SK-N-SH (cell line): ENCODE data around the gene ZNF438. TPM values are rescaled to one million over a fixed set of nuclear protein-coding genes. Genes with fewer than 3 reads are reported as not detected.

Source experiments
- CTCF ChIA-PET: fragments of 300-600, 350-600 bp; formaldehyde crosslinking; extraction: SDS; loops from one replicate; lab custom pipeline; 2021; lab: Yijun Ruan, JAX
- POLR2A ChIA-PET: fragments of 350-600 bp; sonication (Branson Sonifier 250); formaldehyde crosslinking; extraction: SDS; loops from one replicate; lab custom pipeline; 2020; ENCODE audit warnings: antibody characterized with exemption, inconsistent platforms; lab: Yijun Ruan, JAX
- DNase-seq: peaks from one replicate; pipeline ENCODE4 v3.0.0; 2012
- H2AFZ ChIP-seq: fragments of 200-600 bp; sonication (generic); 2 replicates; pipeline ENCODE4 v1.8.1; 2016; ENCODE audit warnings: antibody characterized with exemption, mild to moderate bottlenecking, low read depth
- H3F3A ChIP-seq: fragments of 200-600 bp; sonication (generic); replicated peaks from 2 replicates; pipeline ENCODE3; 2016; ENCODE audit warnings: antibody characterized with exemption, mild to moderate bottlenecking; ENCODE audit not compliant: insufficient read depth
- H3K27ac ChIP-seq, 2 experiments: fragments of 200-500 bp in 1 of 2; fragments of 200-600 bp in 1 of 2; sonication (Bioruptor generic) in 1 of 2; sonication (generic), shearing (Covaris generic) in 1 of 2; 2 replicates each; pipeline versions ENCODE4 v1.5.1 to v1.6.1; 2014 to 2016; ENCODE audit warnings: low read depth in 2 of 2, inconsistent platforms in 1 of 2, low read length in 1 of 2, mild to moderate bottlenecking in 1 of 2, mixed read lengths in 1 of 2
- H3K27me3 ChIP-seq: fragments of 200-600 bp; sonication (generic), shearing (Covaris generic); 2 replicates; pipeline ENCODE4 v1.6.1; 2016; ENCODE audit warnings: mixed run types; ENCODE audit not compliant: insufficient read depth
- H3K36me3 ChIP-seq, 2 experiments: fragments of 200-500 bp in 1 of 2; fragments of 200-600 bp in 1 of 2; sonication (Bioruptor generic) in 1 of 2; sonication (generic) in 1 of 2; replicated peaks in 1 of 2; 2 replicates each; pipeline versions ENCODE3 to v1.5.1; 2014 to 2016; ENCODE audit warnings: low read length in 1 of 2, mild to moderate bottlenecking in 1 of 2; ENCODE audit not compliant: insufficient read depth in 2 of 2, control insufficient read depth in 1 of 2
- H3K4me1 ChIP-seq, 2 experiments: fragments of 200-500 bp in 1 of 2; fragments of 200-600 bp in 1 of 2; sonication (Bioruptor generic) in 1 of 2; sonication (generic), shearing (Covaris generic) in 1 of 2; 2 replicates each; pipeline versions ENCODE4 v1.5.1 to v1.6.1; 2014 to 2016; ENCODE audit warnings: low read depth in 1 of 2, low read length in 1 of 2, mixed run types in 1 of 2; ENCODE audit not compliant: insufficient read depth in 2 of 2, control insufficient read depth in 1 of 2
- H3K4me2 ChIP-seq: fragments of 200-600 bp; sonication (generic), shearing (Covaris generic); 2 replicates; pipeline ENCODE4 v1.6.1; 2017; ENCODE audit warnings: mixed run types
- H3K4me3 ChIP-seq, 2 experiments: fragments of 200-500 bp in 1 of 2; fragments of 200-600 bp in 1 of 2; sonication (Bioruptor generic) in 1 of 2; sonication (generic), shearing (Covaris generic) in 1 of 2; 2 replicates each; pipeline versions ENCODE4 v1.5.1 to v1.8.1; 2014 to 2016; ENCODE audit warnings: low read depth in 2 of 2, inconsistent platforms in 1 of 2, low read length in 1 of 2, mild to moderate bottlenecking in 1 of 2, mixed read lengths in 1 of 2, moderate library complexity in 1 of 2
- H3K79me2 ChIP-seq: fragments of 200-600 bp; sonication (generic); 2 replicates; pipeline ENCODE4 v1.8.1; 2017; ENCODE audit warnings: mild to moderate bottlenecking; ENCODE audit not compliant: insufficient read depth
- H3K9ac ChIP-seq: fragments of 200-600 bp; sonication (generic); 2 replicates; pipeline ENCODE4 v1.6.1; 2017; ENCODE audit warnings: mixed run types
- H3K9me2 ChIP-seq: fragments of 200-600 bp; sonication (generic); 2 replicates; pipeline ENCODE4 v1.6.1; 2017; ENCODE audit warnings: mixed run types
- H3K9me3 ChIP-seq: fragments of 200-600 bp; sonication (generic); 2 replicates; pipeline ENCODE4 v1.6.1; 2017; ENCODE audit warnings: mixed run types, mild to moderate bottlenecking, moderate library complexity
- H4K20me1 ChIP-seq: fragments of 200-600 bp; sonication (generic); 2 replicates; pipeline ENCODE4 v1.6.1; 2017; ENCODE audit warnings: mild to moderate bottlenecking, mixed run types; ENCODE audit not compliant: insufficient read depth
- ELF1 ChIP-seq: IDR thresholded peaks from 2 replicates; pipeline ENCODE4 v1.4.0; 2012
- EP300 ChIP-seq, 2 experiments: IDR thresholded peaks; 2 replicates each; pipeline versions ENCODE4 v1.4.0 to v1.6.1; 2012; ENCODE audit warnings: borderline replicate concordance in 1 of 2, low read depth in 1 of 2, low read length in 1 of 2
- EZH2phosphoT487 ChIP-seq: fragments of 200-600 bp; sonication (generic); IDR thresholded peaks from 2 replicates; pipeline ENCODE4 v1.6.1; 2017; ENCODE audit warnings: low read depth, mixed run types, mild to moderate bottlenecking, antibody characterized with exemption, moderate library complexity, borderline replicate concordance
- FOSL2 ChIP-seq: IDR thresholded peaks from 2 replicates; pipeline ENCODE4 v1.4.0; 2012; ENCODE audit warnings: low read depth, mild to moderate bottlenecking, moderate library complexity, borderline replicate concordance
- GABPA ChIP-seq: IDR thresholded peaks from 2 replicates; pipeline ENCODE4 v1.4.0; 2012; ENCODE audit warnings: low read depth, mild to moderate bottlenecking
- GATA2 ChIP-seq: sonication (generic); formaldehyde crosslinking; IDR thresholded peaks from 2 replicates; pipeline ENCODE4 v1.5.0; 2020; ENCODE audit warnings: mild to moderate bottlenecking, missing genetic modification reagents
- JUND ChIP-seq: IDR thresholded peaks from 2 replicates; pipeline ENCODE4 v1.4.0; 2012
- MEF2A ChIP-seq: IDR thresholded peaks from 2 replicates; pipeline ENCODE4 v1.4.0; 2012; ENCODE audit warnings: low read depth, borderline replicate concordance
- NFIC ChIP-seq: IDR thresholded peaks from 2 replicates; pipeline ENCODE4 v1.4.0; 2012; ENCODE audit warnings: borderline replicate concordance
- POLR2AphosphoS5 ChIP-seq: IDR thresholded peaks from 2 replicates; pipeline ENCODE4 v1.6.1; 2012; ENCODE audit warnings: low read depth, low read length
- RCOR1 ChIP-seq: fragments of 150-350 bp; IDR thresholded peaks from 2 replicates; pipeline ENCODE4 v1.6.1; 2017; ENCODE audit warnings: antibody characterized with exemption, low read length
- RXRA ChIP-seq: IDR thresholded peaks from 2 replicates; pipeline ENCODE4 v1.4.0; 2012; ENCODE audit warnings: low read depth, mild to moderate bottlenecking, borderline replicate concordance
- SMC3 ChIP-seq: IDR thresholded peaks from 2 replicates; pipeline ENCODE4 v1.6.1; 2012; ENCODE audit warnings: low read depth, low read length, improper control_type of control experiment
- TAF1 ChIP-seq: IDR thresholded peaks from 2 replicates; pipeline ENCODE4 v1.6.1; 2012; ENCODE audit warnings: low read depth, mild to moderate bottlenecking, low read length, moderate library complexity, borderline replicate concordance
- WGBS: methylation state at CpG from one replicate; pipeline ENCODE4 v1.1.6; 2017; ENCODE audit warnings: low lambda C conversion rate; 5-methylcytosine and 5-hydroxymethylcytosine counted together
- polyA plus RNA-seq, 3 experiments: library from polyadenylated mRNA; depleted of rRNA; stranded (reverse); fragments of >200 nt; gene quantifications; 2 replicates each; pipeline ENCODE4 v1.2.3, GENCODE V29; 2012
- TF ChIP-seq, protein P1 (sequence below): IDR thresholded peaks from 2 replicates; pipeline ENCODE4 v1.4.0; 2012; ENCODE audit warnings: low read depth
- TF ChIP-seq, protein P2 (sequence below): IDR thresholded peaks from 2 replicates; pipeline ENCODE4; 2012
- TF ChIP-seq, protein P3 (sequence below): IDR thresholded peaks from 2 replicates; pipeline ENCODE4 v1.6.1; 2012; ENCODE audit warnings: mild to moderate bottlenecking, low read depth, low read length, moderate library complexity
- TF ChIP-seq, protein P4 (sequence below): fragments of 150-350 bp; IDR thresholded peaks from 2 replicates; pipeline ENCODE4 v1.6.1; 2016; ENCODE audit warnings: mild to moderate bottlenecking, low read depth, low read length

Gene ZNF438
- polyA plus RNA-seq, 1 of the 3 experiments (the other 2 are of a cell fraction), result 2.1 TPM

DNA sequence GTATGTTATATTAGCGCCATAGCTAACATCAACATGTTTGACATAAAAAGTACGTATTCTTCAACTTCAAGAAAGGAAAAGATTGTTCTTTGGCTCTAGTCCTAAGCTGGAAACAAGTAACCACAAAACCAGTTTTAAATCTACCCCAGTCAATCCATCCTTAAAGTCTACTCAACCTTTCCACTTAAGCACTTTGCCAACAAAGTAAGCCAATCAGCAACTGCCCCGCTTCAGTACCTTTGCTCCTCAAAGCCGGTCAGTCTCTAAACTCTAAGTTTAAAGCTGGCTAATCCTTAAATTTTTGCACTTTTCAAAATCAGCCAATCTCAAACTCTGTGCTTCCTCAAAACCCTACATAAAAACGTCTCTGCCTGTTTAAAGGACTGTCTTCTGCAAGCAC lies 8.1 kb downstream of the ZNF438 start:
- TF ChIP-seq FOSL2 (no peak), RXRA (no peak), RCOR1 (no peak), MEF2A (no peak), ELF1 (no peak), JUND (no peak), GABPA (no peak), TAF1 (no peak), SMC3 (no peak), POLR2AphosphoS5 (no peak)
- TF ChIP-seq, protein P1, sequence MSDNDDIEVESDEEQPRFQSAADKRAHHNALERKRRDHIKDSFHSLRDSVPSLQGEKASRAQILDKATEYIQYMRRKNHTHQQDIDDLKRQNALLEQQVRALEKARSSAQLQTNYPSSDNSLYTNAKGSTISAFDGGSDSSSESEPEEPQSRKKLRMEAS, result no peak
- TF ChIP-seq, protein P2, sequence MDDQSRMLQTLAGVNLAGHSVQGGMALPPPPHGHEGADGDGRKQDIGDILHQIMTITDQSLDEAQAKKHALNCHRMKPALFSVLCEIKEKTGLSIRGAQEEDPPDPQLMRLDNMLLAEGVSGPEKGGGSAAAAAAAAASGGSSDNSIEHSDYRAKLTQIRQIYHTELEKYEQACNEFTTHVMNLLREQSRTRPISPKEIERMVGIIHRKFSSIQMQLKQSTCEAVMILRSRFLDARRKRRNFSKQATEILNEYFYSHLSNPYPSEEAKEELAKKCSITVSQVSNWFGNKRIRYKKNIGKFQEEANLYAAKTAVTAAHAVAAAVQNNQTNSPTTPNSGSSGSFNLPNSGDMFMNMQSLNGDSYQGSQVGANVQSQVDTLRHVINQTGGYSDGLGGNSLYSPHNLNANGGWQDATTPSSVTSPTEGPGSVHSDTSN, result no peak
- TF ChIP-seq, protein P3, sequence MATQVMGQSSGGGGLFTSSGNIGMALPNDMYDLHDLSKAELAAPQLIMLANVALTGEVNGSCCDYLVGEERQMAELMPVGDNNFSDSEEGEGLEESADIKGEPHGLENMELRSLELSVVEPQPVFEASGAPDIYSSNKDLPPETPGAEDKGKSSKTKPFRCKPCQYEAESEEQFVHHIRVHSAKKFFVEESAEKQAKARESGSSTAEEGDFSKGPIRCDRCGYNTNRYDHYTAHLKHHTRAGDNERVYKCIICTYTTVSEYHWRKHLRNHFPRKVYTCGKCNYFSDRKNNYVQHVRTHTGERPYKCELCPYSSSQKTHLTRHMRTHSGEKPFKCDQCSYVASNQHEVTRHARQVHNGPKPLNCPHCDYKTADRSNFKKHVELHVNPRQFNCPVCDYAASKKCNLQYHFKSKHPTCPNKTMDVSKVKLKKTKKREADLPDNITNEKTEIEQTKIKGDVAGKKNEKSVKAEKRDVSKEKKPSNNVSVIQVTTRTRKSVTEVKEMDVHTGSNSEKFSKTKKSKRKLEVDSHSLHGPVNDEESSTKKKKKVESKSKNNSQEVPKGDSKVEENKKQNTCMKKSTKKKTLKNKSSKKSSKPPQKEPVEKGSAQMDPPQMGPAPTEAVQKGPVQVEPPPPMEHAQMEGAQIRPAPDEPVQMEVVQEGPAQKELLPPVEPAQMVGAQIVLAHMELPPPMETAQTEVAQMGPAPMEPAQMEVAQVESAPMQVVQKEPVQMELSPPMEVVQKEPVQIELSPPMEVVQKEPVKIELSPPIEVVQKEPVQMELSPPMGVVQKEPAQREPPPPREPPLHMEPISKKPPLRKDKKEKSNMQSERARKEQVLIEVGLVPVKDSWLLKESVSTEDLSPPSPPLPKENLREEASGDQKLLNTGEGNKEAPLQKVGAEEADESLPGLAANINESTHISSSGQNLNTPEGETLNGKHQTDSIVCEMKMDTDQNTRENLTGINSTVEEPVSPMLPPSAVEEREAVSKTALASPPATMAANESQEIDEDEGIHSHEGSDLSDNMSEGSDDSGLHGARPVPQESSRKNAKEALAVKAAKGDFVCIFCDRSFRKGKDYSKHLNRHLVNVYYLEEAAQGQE, result no peak
- no peak overlapping the region for H3K4me3 ChIP-seq
- no peak overlapping the region for H3K9ac ChIP-seq
- no peak overlapping the region for H3K27ac ChIP-seq
- no peaks in the 10 kb centered on the region for H3K4me1 ChIP-seq
- no peaks in the 10 kb centered on the region for H3K36me3 ChIP-seq
- WGBS, result 92% methylated on average over 5 of the region's 5 CpGs
- H3K79me2 ChIP-seq, result peaks cover 9% of the 10 kb centered on the region; the same call in 1 of the 2 replicates
- no peaks in the 10 kb centered on the region for H4K20me1 ChIP-seq
- H2AFZ ChIP-seq, result no peak overlapping the region
- no peaks in the 10 kb centered on the region for H3K27me3 ChIP-seq
- H3K9me3 ChIP-seq, result no peaks in the 10 kb centered on the region
- no peaks in the 10 kb centered on the region for H3K9me2 ChIP-seq
- CTCF ChIA-PET, result no interaction called here
- H3F3A ChIP-seq, result no peaks in the 10 kb centered on the region
- no peak overlapping the region for H3K4me2 ChIP-seq
- POLR2A ChIA-PET, result no interaction called here
- DNase-seq, result no peak

DNA sequence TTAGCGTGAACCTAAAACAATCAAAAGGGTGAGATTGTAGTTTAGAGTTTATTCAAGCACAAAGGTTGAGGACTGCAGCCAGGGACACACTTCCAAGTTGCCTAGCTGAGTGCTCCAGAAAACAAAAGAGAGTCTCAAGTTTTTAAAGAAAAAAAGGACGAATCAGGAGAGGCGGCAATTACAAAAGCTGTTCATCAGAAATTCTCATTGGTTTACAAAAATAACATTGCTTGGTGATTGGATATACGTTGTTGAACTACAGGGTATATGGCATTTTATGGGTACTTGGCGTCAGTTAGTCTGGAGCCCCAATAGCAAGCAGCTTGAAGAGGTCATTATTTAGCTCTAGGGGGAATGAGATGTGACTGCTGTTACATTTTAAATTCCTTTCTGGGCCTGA lies 11.5 kb downstream of the ZNF438 start:
- Histone ChIP-seq H3K36me3 (no peaks in the 10 kb centered on the region), H2AFZ (no peak overlapping the region), H3K9me2 (no peaks in the 10 kb centered on the region), H3K4me3 (no peak overlapping the region), H3K79me2 (peaks cover 7% of the 10 kb centered on the region; the same call in 1 of the 2 replicates), H3K27me3 (no peaks in the 10 kb centered on the region), H3K4me1 (no peaks in the 10 kb centered on the region), H3K27ac (no peak overlapping the region), H4K20me1 (no peaks in the 10 kb centered on the region), H3F3A (peaks cover 3% of the 10 kb centered on the region), H3K9ac (no peak overlapping the region), H3K4me2 (no peak overlapping the region), H3K9me3 (no peaks in the 10 kb centered on the region)
- 94% methylated on average over 5 of the region's 5 CpGs for WGBS
- ChIA-PET POLR2A (no interaction called here), CTCF (no interaction called here)
- no peak for DNase-seq
- TF ChIP-seq ELF1 (no peak), EZH2phosphoT487 (no peak), EP300 (IDR thresholded peaks at IDR 0.05; ENCODE audit: borderline replicate concordance in 1 of 2, low read depth in 1 of 2, low read length in 1 of 2) (no peak), NFIC (no peak), GATA2 (CRISPR knock-in tag) (no peak), POLR2AphosphoS5 (no peak)
- TF ChIP-seq, protein P3, result no peak
- TF ChIP-seq, protein P4, sequence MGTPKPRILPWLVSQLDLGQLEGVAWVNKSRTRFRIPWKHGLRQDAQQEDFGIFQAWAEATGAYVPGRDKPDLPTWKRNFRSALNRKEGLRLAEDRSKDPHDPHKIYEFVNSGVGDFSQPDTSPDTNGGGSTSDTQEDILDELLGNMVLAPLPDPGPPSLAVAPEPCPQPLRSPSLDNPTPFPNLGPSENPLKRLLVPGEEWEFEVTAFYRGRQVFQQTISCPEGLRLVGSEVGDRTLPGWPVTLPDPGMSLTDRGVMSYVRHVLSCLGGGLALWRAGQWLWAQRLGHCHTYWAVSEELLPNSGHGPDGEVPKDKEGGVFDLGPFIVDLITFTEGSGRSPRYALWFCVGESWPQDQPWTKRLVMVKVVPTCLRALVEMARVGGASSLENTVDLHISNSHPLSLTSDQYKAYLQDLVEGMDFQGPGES, result no peak
